HG02763 (cell line): ENCODE results near the gene MAPKAPK3.

ENCODE experiments used
- ATAC-seq: cut with Tn5 transposase; IDR thresholded peaks from one replicate; pipeline ENCODE4 v1.9.1; 2021; ENCODE audit warnings: mild to moderate bottlenecking, moderate library complexity; ENCODE audit not compliant: unreplicated experiment

Gene MAPKAPK3

GRCh38 chr3:50625231-50626182 is 8.6 kb downstream of the MAPKAPK3 start:
- no peak for ATAC-seq

- no peak for ATAC-seq
Observed at GRCh38 chr3:50626401-50626800, 9.4 kb downstream of the MAPKAPK3 start.

GRCh38 chr3:50627407-50628051 is 10.6 kb downstream of the MAPKAPK3 start:
- no peak for ATAC-seq

- no peak for ATAC-seq
Observed at GRCh38 chr3:50628601-50629000, 11.7 kb downstream of the MAPKAPK3 start.

GRCh38 chr3:50630394-50630793 is 13.4 kb downstream of the MAPKAPK3 start:
- ATAC-seq = no peak

- ATAC-seq = no peak
Observed at GRCh38 chr3:50630877-50631276, 13.9 kb downstream of the MAPKAPK3 start.

- ATAC-seq = no peak
Observed at GRCh38 chr3:50632450-50632849, 15.5 kb downstream of the MAPKAPK3 start.

GRCh38 chr3:50633230-50633790 is 16.4 kb downstream of the MAPKAPK3 start:
- no peak for ATAC-seq

- ATAC-seq = no peak
Observed at GRCh38 chr3:50635066-50635465, 18.1 kb downstream of the MAPKAPK3 start.

GRCh38 chr3:50637011-50637410 is 20.1 kb downstream of the MAPKAPK3 start:
- ATAC-seq = no peak

GRCh38 chr3:50637945-50638344 is 21.0 kb downstream of the MAPKAPK3 start:
- ATAC-seq = no peak

GRCh38 chr3:50639055-50639494 is 22.1 kb downstream of the MAPKAPK3 start:
- no peak for ATAC-seq

- no peak for ATAC-seq
Observed at GRCh38 chr3:50642382-50642781, 25.4 kb downstream of the MAPKAPK3 start.

- no peak for ATAC-seq
Observed at GRCh38 chr3:50644561-50644960, 27.6 kb downstream of the MAPKAPK3 start.

- ATAC-seq = no peak
Observed at GRCh38 chr3:50645378-50645777, 28.4 kb downstream of the MAPKAPK3 start.

GRCh38 chr3:50648313-50648712 is 31.4 kb downstream of the MAPKAPK3 start:
- ATAC-seq = no peak

- ATAC-seq = no peak
Observed at GRCh38 chr3:50648944-50649343, 32.0 kb downstream of the MAPKAPK3 start.

GRCh38 chr3:50649451-50649931 is 32.5 kb downstream of the MAPKAPK3 start:
- no peak for ATAC-seq

- ATAC-seq = no peak
Observed at GRCh38 chr3:50650018-50650417, 33.1 kb downstream of the MAPKAPK3 start.

GRCh38 chr3:50651445-50651844 is 34.5 kb downstream of the MAPKAPK3 start:
- ATAC-seq = no peak

- ATAC-seq = no peak
Observed at GRCh38 chr3:50651920-50652529, 35.1 kb downstream of the MAPKAPK3 start.
